ENCODE results near the gene TRIM66. TPM values are rescaled to one million over a fixed set of nuclear protein-coding genes. Genes with fewer than 3 reads are reported as not detected.

The TRIM66 gene
- total RNA-seq, 1 donor from 2014 or later = 7.3 TPM

GRCh38 chr11:8720868-8721608 is 38.6 kb upstream of the TRIM66 start:
- Histone ChIP-seq H3K9ac (ENCODE audit: low read length) (peak overlapping the region; percentile 48), H3K4me3 (ENCODE audit: insufficient read depth, low read depth, low read length) (no peak overlapping the region), H3K36me3 (ENCODE audit: insufficient read depth, low read length) (peaks cover 3% of the 10 kb centered on the region), H3K27me3 (ENCODE audit: insufficient read depth, low read length) (no peaks in the 10 kb centered on the region), H3K4me2 (ENCODE audit: low read length) (peak overlapping the region; percentile 82), H3K9me3 (ENCODE audit: insufficient read depth, low read depth, low read length) (no peaks in the 10 kb centered on the region), H3K27ac (ENCODE audit: low read depth, low read length) (no peak overlapping the region), H4K20me1 (ENCODE audit: insufficient read depth, low read length) (no peaks in the 10 kb centered on the region), H2AFZ (ENCODE audit: low read depth, low read length) (no peak overlapping the region), H3K4me1 (ENCODE audit: insufficient read depth, low read length) (peaks cover 59% of the 10 kb centered on the region), H3K79me2 (ENCODE audit: insufficient read depth, low read length) (peaks cover 7% of the 10 kb centered on the region)
- Mint-ChIP-seq H3K4me1 (ENCODE audit: low read depth, unreplicated experiment) (peaks cover 62% of the 10 kb centered on the region), H3K4me3 (ENCODE audit: unreplicated experiment) (peak overlapping the region; percentile 60), H3K36me3 (ENCODE audit: low read depth, unreplicated experiment) (peaks cover 19% of the 10 kb centered on the region), H3K9me3 (ENCODE audit: unreplicated experiment) (no peaks in the 10 kb centered on the region), H3K27me3 (ENCODE audit: low read depth, unreplicated experiment) (no peaks in the 10 kb centered on the region), H3K27ac (ENCODE audit: unreplicated experiment) (peak overlapping the region; percentile 93)
- TF ChIP-seq CTCF (IDR thresholded peaks at IDR 0.05; ENCODE audit: insufficient read depth, low read depth, low read length) = no peak
- FAIRE-seq (no peak), DNase-seq (ENCODE audit: low read depth) (no peak)

- no peak overlapping the region for H2AFZ ChIP-seq (ENCODE audit: low read depth, low read length)
Measured at GRCh38 chr11:8720352-8720751, 37.9 kb upstream of the TRIM66 start.

More at GRCh38 chr11:8720352-8720751, 37.9 kb upstream of the TRIM66 start:
- peak overlapping the region; percentile 48 for H3K9ac ChIP-seq (ENCODE audit: low read length)
- Mint-ChIP-seq H3K27me3 (ENCODE audit: low read depth, unreplicated experiment) (no peaks in the 10 kb centered on the region), H3K9me3 (ENCODE audit: unreplicated experiment) (no peaks in the 10 kb centered on the region), H3K4me3 (ENCODE audit: unreplicated experiment) (peak overlapping the region; percentile 60), H3K27ac (ENCODE audit: unreplicated experiment) (peak overlapping the region; percentile 93), H3K36me3 (ENCODE audit: low read depth, unreplicated experiment) (peaks cover 16% of the 10 kb centered on the region), H3K4me1 (ENCODE audit: low read depth, unreplicated experiment) (peaks cover 62% of the 10 kb centered on the region)
- H3K9me3 ChIP-seq (ENCODE audit: insufficient read depth, low read depth, low read length) = no peaks in the 10 kb centered on the region
- no peak overlapping the region for H3K4me3 ChIP-seq (ENCODE audit: insufficient read depth, low read depth, low read length)
- H4K20me1 ChIP-seq (ENCODE audit: insufficient read depth, low read length) = no peaks in the 10 kb centered on the region
- peaks cover 59% of the 10 kb centered on the region for H3K4me1 ChIP-seq (ENCODE audit: insufficient read depth, low read length)
- no peak for DNase-seq (ENCODE audit: low read depth)
- peak overlapping the region; percentile 82 for H3K4me2 ChIP-seq (ENCODE audit: low read length)
- peak overlapping the region; percentile 90 for H3K27ac ChIP-seq (ENCODE audit: low read depth, low read length)
- no peak for FAIRE-seq
- H3K79me2 ChIP-seq (ENCODE audit: insufficient read depth, low read length) = peaks cover 12% of the 10 kb centered on the region
- TF ChIP-seq CTCF (IDR thresholded peaks at IDR 0.05; ENCODE audit: insufficient read depth, low read depth, low read length) (no peak), EZH2 (IDR thresholded peaks at IDR 0.05; ENCODE audit: insufficient read depth, low read length) (no peak)
- no peaks in the 10 kb centered on the region for H3K27me3 ChIP-seq (ENCODE audit: insufficient read depth, low read length)
- H3K36me3 ChIP-seq (ENCODE audit: insufficient read depth, low read length) = no peaks in the 10 kb centered on the region

All from astrocyte (in vitro differentiated cells and primary cell).